ENCODE measurements around the gene ARHGAP31.
"Not testable (repeated sequence)": the region's sequence is repeated elsewhere in the genome, so short reads cannot be mapped to it uniquely, and the experiment has no call there.

ARHGAP31 gene

DNA sequence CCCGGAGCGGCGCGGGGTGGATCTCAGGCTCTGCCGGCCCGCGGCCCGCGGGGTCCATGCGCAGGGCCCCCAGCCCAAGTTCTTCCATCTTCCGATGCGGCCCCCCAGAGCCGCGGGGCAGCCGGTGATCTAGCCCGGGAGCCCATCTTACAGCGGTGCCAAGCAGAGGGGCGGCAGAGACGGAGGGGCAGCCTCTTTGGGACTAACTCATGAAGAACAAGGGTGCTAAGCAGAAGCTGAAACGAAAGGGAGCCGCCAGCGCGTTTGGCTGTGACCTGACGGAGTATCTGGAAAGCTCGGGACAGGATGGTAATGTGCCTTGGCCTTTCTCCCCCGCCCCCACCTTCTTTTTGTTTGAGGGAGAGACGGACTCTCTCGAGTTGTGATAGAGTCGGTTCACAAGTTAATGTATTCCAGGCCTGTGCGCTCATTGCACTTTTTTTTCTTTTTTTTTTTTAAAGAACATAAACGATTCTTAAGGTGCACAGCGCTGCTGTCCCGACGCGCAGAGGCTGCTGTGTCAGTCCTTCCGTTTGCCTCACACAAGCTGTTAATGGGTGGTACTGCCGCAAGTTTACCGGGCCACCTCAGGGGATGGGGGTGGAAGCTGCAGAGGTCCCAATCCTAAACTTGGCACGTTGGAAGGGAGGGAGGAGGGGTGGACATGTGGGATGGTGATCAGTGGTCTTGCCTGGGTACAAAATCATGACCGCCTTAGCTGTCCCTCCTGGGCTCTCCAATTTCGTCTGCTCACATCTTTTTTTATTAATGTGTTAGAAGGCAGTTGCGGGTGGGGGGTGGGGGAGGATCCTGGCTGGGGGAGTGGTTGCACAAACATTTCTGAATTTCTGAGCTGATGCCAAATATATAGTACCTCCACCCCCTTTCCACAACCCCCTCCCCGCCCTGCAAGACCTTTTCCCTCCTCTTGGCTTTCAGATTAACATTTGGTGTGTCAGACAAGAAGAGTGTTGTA, 801 bp downstream of the ARHGAP31 start:
- no peak for DNase-seq

DNA sequence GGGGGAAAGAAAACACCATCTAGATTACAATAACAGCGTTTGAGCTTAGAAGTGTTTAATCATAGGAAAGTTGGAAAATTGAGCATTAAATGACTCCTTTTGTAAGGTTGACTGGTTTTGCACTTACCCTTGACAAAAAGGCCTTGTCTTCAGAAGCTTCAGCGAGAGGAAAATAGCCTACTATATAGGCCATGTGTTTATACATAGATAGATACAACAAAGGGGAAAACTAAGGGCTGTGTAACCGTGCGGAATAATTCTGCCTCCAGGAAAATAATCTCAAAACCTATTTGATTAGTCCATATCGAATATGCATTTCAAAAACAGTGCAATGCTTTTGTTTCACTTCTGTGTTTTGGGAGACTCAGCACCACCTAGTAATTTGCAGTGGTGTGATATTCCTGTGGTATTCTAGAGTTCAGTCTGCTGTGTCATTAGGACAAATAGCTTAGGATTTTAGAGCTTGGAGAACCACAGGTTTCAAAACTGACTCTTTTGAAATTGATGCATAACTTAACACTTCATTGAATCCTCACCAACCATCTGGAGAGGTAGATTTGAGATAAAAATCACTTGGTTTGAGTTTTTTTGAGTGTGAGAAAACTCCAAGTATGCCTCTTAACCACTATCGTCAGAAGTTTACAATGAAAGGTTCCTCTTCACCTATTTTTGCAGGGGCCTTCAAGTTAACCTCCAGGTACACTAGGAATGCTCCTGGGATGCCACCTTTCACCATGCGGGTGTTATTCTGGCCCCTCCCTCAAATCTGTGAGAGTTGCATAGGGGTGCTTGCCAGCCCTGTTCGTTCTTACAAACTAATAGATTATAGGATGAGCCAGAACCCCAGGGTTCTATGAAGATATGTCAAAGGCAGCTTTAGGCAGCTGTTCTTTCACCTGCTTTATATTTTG, 1.9 kb downstream of the ARHGAP31 start:
- DNase-seq, result no peak

DNA sequence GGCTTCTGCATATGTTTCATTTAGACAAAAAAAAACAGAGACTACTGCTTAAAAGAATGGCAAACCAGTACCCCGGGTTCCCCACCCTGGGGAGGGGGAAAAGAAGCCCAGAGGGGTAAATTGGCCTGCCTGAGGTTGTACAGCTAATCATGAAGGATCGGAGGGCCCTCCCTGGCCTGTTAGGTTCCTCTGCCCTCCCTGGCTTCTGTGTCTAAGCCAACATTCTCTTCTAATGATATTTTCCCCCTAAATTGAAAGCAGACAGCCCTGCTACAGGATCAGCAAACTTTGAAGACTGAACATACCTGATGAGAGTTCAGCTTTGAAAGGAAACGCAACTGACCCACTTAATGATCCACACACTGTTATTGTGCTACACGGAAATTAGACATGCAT, 2.5 kb downstream of the ARHGAP31 start:
- no peak for DNase-seq

DNA sequence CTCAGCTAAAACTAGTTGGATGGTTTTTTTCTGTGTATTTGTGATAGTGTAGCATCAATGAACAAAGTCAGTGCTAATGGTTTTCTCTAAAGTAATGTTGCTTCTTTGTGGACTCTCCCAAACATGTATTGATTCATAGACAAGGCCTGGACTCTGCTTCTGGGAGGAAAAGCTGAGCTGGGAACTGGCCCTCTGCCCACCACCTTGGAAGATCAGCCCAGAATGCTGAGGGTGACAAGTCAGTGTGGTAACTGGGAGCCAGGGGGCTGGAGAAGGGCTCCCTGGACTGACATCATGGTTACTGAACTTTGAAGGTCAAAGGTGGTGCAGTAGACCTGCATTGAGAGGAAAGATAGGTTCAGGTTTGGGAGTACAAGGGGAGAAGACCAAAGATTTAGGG, 3.0 kb downstream of the ARHGAP31 start:
- no peak for DNase-seq

DNA sequence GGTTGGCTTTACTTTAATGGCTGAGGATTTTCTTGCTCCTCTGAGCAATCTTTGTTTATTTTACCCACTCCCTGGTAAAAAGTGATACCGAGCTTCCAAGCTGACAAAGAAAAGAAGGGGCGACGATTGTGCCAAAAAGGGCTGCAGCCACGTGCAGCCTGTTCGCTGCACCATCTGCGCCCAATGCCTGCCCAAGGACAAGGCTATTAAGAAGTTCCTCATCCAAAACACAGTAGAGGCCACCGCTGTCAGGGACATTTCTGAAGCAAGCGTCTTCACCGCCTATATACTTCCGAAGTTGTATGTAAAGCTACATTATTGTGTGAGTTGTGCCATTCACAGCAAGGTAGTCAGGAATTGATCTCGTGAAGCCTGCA, 4.4 kb downstream of the ARHGAP31 start:
- no peak for DNase-seq

DNA sequence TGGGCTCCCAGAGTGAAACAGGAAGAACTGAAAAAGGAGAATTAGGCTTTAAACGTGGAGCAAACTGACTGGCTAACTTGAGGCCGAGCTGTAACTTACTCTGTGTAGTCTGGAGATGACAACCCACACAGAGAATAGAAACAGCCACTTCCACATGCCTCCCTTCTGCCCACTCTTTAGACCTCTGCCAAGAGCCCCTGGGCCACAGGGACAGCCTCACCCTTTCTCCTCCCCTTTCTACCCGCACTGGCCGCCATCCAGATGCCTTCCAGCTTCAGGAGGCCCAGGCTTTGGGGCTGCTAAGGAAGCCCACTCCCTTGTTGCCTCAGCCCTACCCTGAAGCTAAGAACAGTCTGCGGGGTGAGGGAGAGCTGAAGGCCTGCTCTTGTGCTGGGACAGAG, 6.8 kb downstream of the ARHGAP31 start:
- no peak for DNase-seq

DNA sequence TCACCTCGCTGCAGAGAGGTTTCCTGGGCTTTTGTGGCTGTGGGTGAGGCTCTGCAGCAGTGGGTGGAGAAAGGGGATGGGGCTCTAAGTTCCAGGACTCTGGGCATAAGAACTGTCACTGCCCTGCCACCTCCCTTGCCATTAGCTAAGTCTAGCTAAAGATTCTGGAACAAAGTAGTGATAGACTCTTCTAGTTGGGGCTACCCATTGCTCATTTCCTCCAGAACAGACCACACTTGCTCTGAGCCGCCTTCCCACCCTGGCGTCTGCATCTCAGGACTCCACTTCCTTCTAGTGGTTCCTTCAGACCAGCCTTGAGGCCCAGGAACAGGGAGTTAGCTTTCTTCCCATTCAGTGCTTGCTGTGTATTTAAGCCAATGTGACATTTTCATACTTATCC, 7.5 kb downstream of the ARHGAP31 start:
- no peak for DNase-seq

DNA sequence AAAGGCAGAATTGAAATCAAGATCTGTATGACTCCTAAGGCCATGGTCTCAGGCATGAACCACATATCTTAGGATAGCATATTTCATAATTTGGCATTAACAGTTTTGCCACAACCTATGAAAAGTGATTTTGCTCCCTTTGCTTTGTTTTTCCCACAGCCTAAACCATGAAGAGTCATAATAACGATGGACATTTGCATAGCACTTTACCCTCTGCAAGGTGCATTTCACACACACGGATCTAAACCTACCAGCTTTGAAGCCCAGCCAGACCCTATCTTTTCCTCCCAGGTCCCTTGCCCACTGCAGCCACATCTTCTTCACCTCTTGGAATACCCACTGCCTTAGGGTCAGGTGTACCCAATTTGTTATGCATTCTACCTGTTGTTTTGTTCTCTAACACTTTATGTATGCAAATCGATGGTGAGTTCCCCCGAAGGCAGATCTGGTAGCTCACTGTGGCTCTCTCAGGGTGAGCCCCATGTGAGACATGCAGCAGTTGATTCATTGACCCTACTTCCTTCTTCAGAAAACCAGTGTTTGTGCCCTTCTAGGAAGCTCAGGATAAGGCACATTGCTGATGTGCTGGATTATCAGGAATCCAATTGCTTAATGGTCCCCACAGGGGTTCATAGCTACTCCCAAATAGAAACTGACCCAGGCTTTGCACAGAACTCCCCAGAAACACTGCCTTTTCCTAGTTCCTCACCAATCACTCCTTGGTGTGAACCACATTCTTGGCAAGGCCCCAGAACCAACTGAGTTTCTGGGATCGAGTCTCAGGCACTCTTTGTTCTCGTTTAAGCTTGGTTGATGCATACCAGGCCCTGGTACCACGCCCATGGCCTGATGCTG, 8.7 kb downstream of the ARHGAP31 start:
- no peak for DNase-seq

DNA sequence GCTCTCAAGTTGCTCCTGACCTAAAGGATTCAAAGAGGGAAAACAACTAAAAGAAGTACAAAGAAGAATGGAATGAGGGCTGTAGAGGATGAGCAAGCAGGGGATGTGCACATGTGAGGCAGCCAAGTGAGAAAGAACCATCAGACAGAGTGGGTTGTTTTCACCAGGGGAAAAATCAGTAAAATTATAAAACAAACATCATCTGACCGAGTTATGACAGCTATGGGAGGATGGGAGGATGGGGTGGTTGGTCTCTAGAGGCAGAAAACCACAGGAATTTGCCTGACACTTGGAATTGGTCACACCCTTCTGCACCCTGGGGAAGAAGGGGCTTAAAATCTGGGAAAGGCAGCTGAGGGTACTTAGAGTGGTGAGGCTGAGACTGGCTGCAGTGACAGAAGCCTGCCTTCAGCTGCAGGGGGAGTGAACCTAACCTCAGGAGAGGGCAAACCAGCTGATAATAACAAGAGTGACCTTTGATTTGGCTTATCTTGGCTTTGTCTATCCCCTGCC, 10.1 kb downstream of the ARHGAP31 start:
- DNase-seq, result no peak

DNA sequence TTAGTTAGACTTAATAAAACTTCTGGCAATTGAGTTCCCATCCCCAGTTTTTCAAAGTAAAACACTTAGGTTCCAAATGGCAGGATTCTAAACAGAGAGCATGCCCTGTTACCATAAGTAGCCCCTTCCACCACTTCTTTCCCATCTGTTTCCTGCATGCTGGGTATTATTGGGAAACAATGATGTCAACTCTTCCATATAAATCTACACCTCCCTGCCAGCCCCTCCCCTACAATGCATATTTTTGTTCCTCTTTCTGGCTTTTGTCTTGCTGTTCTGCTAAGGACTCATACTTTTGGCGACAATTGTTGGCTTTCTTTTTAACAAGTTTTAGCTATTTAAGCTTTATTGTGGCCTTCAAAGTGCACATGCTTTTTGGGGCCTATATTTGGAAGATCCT, 11.1 kb downstream of the ARHGAP31 start:
- no peak for DNase-seq

DNA sequence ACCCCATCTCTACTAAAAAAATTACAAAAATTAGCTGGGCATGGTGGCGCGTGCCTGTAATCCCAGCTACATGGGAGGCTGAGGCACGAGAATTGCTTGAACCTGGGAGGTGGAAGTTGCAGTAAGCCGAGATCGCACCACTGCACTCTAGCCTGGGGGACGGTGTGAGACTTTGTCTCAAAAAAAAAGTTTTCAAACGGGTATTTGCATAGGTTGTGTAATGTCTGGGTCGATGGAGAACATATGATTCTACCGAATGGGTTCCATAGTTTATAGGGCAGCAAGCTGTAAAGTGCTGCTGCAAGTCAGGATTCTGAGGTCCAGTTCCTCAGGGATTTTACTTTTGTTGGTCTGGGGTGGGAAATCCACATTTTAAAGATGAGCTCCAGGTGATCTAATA, 12.2 kb downstream of the ARHGAP31 start:
- DNase-seq, result not testable (repeated sequence)

DNA sequence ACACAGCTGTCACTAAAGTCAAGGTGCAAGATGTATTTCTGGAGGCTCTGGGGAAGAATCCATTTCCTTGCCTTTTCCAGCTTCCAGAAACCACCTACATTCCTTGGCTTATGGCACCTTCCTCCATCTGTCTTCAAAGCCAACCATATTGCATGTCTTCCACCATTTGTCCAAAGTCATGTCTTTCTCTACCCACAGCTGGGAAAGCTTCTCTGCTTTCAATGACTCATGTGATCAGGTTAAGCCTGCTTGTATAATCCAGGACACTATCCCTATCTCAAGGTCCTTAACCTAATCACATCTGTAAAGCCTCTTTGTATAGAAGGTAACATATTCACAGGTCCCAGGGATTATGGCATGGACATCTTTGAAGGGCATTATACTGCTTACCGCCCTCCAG, 14.2 kb downstream of the ARHGAP31 start:
- no peak for DNase-seq

DNA sequence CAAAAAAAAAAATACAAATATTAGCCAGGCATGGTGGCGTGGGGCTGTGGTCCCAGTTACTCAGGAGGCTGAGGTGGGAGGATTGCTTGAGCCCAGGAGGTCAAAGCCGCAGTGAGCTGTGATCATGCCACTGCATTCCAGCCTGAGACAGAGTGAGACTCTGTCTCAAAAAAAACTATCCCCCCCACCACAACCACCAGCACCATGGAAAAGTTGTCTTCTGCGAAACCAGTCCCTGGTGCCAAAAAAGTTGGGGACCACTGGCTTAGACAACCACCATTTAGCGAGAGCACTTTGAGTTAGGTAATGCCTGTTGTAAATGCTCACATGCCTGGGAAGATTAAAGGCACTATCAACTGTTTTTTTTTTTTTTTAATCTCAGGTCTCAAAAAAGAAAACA, 15.4 kb downstream of the ARHGAP31 start:
- DNase-seq, result no peak

DNA sequence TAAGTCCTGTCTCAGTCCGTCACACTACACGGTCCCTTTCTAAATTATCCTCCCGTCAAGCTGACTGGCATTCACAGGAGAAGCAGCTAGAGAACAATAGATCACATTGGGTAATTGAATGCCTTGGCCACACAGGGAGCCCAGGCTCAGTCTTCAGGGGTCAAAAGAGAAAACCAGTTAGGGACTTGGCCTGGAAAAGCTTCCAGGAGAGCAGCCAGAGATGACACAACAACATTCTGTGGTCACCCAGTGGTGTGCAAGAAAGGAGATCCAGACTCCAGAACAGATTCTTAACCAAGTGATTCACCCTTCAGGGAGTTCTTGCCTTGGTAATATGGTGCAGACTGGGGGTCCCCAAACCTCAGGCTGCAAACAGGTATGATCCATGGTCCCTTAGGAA, 15.9 kb downstream of the ARHGAP31 start:
- DNase-seq, result no peak

DNA sequence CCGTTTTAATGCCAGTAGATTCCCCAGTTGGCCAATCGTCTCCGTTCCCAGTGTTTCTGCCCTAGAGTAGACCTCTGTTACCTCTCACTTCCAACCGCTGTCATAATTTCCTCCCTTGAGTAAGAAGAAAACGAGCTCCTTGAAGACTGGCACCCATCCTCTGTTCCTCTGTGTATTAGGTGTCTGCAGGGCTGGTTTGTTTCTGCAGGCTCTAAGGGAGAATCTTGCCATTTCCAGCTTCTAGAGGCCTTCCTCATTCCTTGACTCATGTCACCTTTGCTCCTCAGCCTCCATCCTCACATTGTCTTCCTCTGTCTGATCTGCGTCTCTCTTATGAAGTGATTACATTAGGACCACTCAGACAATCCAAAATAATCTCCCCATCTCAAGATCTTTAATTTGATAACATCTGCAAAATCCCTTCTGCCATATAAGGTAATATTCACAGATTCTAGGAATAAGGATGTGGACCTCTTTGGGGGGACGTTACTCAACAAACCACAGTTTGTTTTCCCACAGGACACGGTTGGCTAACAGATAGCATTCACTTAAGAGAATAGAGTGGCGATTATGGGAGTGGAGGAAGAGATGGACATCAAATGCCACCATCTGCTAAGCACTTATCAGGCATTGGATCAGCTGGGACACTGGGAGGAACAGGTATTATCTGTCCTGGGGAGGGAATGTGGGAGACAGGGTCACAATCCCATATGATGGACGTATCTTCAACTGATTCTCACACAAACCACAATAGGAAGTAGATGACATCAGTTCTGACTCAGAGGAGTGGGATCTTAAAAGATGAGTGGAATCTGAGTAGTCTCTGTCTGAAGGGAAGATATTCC, 17.1 kb downstream of the ARHGAP31 start:
- DNase-seq, result no peak

DNA sequence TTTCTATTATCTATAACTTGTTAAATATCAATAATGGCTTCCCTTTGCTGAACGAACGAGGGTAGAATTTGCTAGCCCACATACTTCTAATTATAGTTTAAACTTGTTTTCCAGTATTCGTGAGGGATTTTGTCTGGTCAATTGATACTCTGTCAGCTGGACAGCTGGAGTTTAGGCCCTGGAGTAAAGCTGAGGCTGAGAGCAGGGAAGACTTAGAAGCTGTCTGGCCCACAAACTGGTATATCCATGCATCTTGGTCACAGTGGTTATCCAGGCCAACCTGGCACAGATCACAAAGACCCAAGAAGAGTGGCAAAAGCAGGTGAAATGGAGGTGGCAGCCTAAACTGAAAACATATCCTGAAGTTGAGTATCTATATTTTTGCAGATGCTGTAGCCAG, 19.3 kb downstream of the ARHGAP31 start:
- no peak for DNase-seq

DNA sequence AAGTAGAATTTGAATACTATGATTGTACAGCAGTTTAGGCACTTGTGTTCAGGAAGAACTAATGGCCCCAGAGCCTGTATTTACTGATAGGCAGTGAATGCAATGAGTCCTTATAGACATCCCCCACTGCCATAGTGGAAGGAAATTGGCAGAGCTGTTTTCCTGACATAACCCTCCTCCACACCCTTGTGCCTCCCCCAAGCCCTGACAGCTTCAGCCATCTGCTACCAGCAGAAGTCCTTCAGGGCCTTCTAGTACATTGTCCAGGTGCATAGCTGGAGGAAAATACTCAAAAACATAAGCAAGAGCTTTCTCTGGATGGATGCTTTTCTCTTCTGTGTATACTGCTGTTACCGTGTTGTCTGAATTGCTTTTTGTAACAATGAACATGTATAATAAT, 20.6 kb downstream of the ARHGAP31 start:
- DNase-seq, result no peak

DNA sequence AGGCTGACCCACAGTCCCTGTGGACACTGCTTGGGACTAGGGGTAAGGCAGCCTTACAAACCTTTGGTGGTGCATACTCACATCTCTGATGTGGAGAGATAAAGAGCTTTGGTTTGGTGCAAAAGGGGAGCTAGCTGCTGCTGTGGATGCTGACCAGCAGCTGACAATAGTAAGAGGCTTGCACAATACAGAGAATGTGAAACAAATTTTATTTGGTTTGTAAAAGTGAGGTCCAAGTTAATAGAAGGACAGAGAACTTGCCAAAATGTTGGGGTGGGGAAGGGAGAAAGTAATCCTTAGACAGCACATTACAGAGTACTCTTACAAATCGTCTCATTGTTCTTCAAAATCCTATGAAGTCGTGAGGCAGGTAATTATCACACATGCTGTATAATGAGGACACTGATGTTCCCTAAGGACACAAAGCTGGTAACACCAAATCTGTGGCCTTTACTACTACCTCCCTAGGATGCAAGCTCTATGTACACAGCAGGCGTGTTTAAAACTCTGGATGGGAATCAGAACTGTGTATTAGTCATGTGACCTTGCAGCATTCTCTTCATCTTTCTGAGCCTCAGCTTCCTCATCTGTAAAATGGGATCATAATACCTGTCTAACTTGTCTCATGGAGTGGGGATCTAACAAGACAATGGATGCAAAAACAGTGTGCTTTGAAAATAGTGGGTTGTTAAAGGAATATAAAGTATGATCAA, 21.6 kb downstream of the ARHGAP31 start:
- no peak for DNase-seq

DNA sequence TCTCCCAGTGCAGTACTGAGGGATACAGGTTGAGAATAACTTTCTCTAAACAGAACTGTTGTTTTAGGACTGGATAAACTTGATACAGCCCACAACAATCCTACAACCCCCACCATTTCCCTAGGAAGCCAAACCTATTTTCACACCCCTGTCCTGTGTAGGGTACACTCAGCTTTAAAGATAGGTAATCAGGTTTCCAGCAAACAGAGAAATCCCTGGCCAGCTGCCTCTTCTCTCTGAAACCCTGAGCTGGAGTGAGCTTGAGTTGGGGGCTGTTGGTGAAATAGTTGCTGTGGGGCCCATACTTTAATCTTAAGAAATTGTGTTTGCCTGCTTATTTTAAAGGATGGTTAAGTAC, 22.1 kb downstream of the ARHGAP31 start:
- no peak for DNase-seq

DNA sequence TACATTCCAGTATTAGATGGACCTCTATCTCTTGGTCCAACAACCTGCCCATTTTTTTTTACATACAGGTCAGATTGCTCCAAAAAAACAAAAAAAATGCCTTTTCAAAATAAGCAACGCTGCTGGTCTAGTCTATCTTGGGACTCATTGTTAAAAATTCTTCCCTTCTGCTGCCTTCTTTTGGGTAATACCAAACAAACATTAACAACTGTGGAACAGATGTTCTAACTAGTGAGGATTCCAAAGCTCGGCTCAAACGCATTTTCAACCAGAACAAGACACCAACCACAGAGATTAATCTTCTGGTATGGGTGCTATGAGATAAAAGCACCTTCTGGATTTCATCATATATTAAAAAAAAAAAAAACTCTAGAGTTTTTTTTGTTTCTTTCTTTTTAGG, 24.7 kb downstream of the ARHGAP31 start:
- no peak for DNase-seq

DNA sequence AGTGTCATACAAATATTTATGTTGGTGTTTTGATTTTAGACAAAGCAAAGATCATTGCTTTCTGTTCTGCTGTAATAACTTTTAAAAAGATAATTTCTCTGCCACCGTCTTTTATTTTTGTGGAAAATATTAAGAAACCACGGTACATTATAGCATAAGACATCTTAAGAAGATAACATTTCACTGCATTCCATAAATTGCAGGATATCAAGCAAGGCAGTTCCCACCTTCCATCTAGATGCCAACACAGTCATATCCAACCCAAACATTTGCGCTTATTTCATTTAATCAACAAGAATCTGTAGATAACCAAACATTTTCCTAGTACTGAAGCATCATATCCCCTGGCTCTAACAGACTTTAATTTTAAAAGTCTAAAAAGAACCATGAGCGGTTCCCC, 25.1 kb downstream of the ARHGAP31 start:
- no peak for DNase-seq
